ENCODE results near the gene AEN.

The AEN gene

DNA sequence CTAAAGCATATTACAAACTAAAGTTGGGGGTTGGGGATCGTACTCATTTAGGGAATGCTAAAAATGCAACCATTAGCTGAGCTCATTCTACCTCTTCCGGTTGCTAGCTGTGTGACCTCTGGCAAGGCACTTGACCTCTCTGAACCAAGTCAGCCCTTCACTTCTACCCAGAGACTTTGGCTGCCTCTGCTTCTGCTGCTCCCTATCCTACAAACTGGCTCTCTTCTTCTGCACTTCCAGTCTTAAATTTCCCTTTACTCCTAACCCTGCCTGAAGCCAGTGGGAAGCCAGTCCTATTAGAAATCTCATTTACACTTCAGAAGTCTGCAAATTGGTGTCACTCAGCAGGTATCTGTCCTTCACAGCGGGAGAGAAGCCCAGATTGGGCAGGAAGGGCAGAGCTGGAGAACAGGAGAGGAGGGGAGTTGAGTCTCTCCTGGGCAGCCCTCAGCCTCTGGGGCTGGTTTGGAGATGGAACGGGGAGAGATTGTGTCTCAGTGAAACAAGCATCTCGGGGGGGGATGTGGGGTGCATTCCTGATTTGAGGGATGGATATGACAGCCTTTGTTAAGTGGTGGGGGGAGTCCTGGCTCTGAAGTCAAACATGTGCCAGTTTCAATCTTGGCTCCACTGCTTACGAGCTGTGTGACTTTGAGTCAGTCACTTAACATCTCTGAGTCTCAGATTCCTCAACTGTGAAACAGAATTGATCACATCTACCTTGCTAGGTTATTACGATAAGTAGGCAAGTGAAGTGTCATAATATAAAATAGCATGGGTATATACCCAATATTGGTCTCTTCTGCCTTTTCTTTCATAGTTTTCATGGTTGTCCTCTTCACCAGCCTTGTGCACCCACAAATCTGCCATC, 7.8 kb upstream of the AEN start:
- DNase-seq (ENCODE audit: low read depth in 2 of 2) = no peak

GRCh38 chr15:88615303-88616107, 5.6 kb upstream of the AEN start:
- DNase-seq (ENCODE audit: low read depth in 2 of 2) = no peak

- DNase-seq (ENCODE audit: low read depth in 2 of 2) = no peak
Measured at GRCh38 chr15:88616240-88616639, 4.9 kb upstream of the AEN start.

DNA sequence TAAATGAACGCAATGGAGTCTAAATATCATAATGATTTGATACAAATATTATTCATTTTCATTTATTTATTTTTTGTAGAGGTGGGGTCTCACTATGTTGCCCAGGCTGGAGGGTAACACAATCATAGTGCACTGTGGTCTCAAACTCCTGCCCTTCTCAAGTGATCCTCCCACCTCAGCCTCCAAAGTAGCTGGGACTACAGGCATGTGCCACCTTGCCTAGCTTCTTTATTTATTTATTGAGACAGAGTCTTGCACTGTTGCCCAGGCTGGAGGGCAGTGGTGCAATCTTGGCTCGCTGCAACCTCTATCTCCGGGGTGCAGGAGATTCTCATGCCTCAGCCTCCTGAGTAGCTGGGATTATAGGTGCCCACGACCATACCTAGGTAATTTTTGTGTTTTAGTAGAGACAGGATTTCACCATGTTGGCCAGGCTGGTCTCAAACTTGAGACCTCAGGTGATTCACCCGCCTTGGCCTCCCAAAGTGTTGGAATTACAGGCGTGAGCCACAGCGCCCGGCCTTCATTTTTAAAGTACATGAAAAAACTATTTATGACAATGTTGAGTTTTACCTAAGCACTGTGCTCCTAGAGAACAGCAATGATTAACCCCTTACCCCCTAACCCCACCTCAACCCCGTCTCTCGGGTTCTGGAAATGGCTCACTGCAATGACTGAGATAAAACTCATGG, 4.0 kb upstream of the AEN start:
- DNase-seq (ENCODE audit: low read depth in 2 of 2) = no peak

DNA sequence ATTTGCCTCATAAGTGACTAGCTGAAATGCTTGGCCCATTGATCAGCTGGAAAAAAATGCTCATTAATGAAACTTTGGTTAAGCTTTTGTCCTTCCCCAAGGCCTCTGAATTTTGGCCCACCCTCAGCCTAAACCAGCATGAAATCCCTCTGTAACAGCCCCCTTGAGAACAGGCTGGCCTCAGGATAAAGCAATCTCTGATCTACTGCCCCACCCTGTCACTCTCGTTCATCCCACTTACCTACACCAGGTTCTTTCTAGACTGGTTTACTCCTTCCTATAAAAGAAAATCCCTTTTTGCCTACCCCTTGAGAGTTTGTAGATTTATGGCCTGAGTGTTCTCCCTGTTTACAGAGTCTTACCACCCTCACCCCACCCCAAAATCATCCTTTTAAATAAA, 3.4 kb upstream of the AEN start:
- no peak for DNase-seq (ENCODE audit: low read depth in 2 of 2)

- DNase-seq (ENCODE audit: low read depth in 2 of 2) = no peak
Measured at GRCh38 chr15:88618686-88619085, 2.5 kb upstream of the AEN start.

- no peak for DNase-seq (ENCODE audit: low read depth in 2 of 2)
Measured at GRCh38 chr15:88619796-88620195, 1.3 kb upstream of the AEN start.

GRCh38 chr15:88621789-88622604, 857 bp downstream of the AEN start:
- DNase-seq (ENCODE audit: low read depth in 2 of 2) = no peak

- DNase-seq (ENCODE audit: low read depth in 2 of 2) = no peak
Measured at GRCh38 chr15:88622605-88622975, 1.4 kb downstream of the AEN start.

DNA sequence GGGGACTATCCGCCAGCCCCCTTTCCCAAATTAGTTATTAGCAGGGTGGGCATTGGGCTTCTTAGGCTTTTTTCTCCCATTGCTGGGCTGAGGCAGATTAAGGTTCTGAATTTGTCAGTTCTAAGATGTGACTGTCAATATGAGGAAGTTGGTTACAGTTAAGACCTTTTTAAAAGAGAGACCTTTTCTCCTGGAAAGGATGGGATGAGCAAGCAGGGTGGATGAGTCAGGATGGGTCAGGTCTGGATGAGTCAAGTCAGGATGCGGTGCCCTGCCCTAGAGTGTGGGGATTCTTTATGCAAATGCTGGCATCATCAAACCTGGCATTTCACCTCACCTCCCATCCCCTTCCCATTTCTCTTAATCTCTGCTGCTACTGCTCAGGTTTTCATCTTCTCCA, 1.9 kb downstream of the AEN start:
- DNase-seq (ENCODE audit: low read depth in 2 of 2) = peak in 1 of 2 donors; percentile 50

DNA sequence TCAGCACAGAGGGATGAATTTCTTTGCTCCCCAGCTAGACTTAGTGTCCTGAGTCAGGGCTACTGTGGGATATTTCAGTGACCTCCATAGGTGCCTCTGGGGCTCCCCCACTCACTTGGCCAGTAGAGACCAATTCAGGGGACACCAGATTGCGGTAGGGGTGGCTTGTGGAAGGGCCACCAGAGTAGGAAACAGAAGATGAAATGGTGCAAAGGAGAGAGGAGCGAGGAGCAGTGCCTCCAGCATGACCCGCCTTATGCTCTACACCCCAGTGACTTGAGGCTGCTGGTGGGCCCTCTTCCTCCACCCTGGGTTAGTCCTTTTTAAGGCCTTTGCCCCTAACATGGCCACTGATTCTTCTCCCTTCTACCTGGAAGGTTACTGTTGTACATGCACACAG, 2.5 kb downstream of the AEN start:
- DNase-seq (ENCODE audit: low read depth in 2 of 2) = no peak

DNA sequence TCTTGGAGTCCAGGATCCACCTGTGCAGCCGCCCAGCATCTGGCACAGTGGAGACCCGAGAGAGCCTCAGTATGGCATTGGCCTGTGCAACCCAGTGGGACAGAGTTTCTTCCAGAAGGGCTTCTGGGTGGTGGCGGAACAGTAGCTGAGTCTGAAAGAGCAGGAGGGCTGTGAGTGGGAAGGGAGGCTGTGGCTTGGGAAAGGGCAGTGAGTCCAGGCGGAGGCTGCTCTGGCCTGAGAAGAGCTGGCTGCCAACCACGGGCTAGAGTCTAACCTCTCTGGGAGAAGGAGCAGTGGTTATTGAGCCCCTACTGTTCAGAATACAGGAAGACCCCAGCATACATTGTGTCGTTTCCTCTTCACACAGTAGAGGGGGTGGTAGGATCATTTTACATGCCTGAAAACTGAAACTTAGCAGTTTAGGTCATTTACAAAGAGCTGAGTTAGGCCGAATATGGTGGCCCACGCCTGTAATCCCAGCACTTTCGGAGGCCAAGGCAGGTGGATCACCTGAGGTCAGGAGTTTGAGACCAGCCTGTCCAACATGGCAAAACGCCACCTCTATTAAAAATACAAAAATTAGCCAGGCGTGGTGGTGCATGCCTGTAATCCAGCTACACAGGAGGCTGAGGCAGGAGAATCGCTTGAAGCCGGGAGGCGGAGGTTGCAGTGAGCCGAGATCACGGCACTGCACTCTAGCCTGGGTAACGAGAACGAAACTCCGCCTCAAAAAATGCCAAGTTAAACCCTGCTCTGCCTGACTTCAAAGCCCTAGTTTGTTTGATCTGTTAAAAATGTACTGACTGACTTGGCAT, 3.2 kb downstream of the AEN start:
- DNase-seq (ENCODE audit: low read depth in 2 of 2) = no peak

- DNase-seq (ENCODE audit: low read depth in 2 of 2) = no peak
Measured at GRCh38 chr15:88624971-88625490, 3.9 kb downstream of the AEN start.

DNA sequence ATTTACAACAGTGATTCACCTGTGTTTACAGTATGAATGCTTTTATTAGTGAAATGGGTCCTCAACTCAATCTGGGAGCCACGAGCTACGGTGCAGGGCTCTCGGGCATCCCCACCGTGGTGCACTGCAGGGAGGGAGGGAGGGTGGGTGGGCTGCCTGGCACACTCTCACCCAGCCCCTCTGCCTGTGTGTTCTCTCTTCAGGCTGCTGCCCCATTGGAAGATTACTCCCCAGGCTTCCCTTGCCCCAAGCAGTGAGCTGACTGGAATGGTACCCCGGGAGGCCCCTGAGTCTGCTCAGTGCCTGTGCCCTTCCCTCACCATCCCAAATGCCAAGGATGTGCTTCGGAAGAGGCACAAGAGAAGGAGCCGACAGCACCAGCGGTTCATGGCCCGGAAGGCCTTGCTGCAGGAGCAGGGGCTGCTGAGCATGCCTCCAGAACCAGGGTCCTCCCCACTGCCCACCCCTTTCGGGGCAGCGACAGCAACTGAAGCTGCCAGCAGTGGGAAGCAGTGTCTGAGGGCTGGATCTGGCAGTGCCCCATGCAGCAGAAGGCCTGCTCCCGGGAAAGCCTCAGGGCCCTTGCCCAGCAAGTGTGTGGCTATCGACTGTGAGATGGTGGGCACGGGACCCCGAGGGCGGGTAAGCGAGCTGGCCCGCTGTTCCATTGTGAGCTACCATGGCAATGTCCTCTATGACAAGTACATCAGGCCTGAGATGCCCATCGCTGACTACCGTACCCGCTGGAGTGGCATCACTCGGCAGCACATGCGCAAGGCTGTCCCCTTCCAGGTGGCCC, 5.0 kb downstream of the AEN start:
- no peak for DNase-seq (ENCODE audit: low read depth in 2 of 2)

- DNase-seq (ENCODE audit: low read depth in 2 of 2) = no peak
Measured at GRCh38 chr15:88627463-88627862, 6.3 kb downstream of the AEN start.

DNA sequence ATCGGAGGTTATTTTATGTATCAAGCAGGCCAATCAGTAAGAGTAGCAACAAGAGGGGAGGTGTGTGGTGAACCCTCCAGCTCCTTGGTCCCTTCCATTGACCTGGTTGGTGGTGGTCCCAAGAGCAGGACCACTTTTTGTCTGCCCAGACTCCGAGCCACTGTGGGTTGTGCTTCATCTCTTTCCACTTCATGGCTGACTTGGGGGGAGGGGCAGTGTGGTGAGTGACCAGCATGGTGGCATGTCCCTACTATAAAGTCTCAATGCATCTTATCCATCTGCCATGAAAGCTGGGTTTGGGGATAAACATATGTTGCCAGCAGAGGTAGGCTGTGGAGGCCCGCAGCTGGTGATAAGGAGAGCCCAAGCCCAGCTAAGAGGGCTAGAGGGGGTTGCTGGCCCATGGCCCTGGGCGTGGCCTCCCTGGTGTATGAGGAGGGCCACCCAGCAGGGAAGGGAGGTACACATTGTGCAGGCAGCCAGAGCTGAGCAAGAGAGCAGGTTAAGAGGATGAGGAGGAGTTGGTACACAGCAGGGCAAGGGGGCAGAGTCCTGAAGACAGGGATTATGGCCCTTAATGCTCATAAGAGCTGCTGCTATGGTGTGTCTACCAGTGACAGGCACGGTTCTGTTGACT, 7.0 kb downstream of the AEN start:
- no peak for DNase-seq (ENCODE audit: low read depth in 2 of 2)

- DNase-seq (ENCODE audit: low read depth in 2 of 2) = no peak
Measured at GRCh38 chr15:88629071-88629470, 7.9 kb downstream of the AEN start.

DNA sequence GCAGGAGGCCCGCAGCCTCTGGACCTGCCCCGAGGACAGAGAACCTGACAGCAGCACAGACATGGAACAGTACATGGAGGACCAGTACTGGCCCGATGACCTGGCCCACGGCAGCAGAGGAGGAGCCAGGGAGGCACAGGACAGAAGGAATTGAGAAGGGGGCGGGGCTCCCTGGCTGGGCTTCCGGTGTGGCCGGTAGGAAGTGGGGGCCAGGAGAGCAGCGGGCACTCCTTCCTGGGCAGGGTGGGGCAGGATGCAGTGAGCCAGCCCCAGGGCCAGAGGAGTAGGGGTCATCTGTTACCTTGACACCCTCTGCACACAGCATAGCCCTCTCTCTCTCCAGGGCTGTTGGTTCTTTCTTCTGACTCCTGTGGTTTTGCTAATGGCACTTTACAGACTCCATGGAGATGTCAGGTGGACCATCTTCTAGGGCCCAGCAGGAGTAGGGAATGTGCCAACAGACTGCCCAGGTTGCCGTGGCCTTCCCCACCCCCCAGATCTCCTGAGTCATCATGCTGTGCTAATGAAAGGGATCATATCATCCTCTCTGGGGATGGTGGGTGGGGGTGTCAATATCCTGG, 9.1 kb downstream of the AEN start:
- DNase-seq (ENCODE audit: low read depth in 2 of 2) = no peak

Data from activated CD4-positive, alpha-beta T cell treated with anti-CD3 and anti-CD28 coated beads for 24 hours (primary cell).